NCI-H128 (cell line): ENCODE measurements around the gene REG4.

Experiments used
- DNase-seq: peaks from one replicate; lab custom pipeline; 2025; ENCODE audit not compliant: unreplicated experiment; lab: John Stamatoyannopoulos, UW

The REG4 gene

DNA sequence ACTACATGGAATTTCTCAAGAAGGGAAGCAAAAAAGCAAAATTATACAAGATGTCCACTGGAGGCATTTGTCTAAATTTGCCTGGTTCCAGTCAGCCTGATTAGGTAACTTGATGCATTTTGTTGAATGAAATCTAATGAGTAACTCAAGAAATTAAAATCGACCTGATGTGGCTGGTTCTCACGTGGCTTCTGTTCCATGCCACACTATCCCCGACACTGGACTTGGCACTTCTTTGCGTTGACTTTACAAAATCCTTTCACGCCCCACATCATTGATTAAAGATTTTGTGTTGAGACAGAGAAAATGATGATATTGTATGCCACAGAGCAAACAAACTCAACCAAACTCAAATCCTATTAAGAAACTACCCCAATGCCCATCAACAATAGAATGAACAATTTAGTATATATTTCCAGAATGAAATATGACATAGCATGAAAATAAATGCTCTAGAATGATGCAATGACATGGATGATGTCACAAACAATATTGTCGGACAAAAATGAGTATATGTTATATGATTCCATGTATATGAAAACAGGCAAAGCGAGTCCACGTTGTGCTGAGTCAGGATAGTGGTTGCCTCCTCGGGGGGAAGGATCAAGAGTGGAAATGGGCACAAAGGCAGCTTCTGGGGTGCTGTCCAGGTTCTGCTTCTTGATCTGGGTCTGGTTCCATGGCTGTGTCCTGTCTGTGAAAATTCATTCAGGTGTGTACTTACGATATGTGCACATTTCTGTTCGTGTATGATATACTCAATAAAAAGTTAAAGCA, 29.6 kb downstream of the REG4 start:
- DNase-seq = no peak

- peak; percentile 6 for DNase-seq
Observed at GRCh38 chr1:119779869-119780356, 31.3 kb downstream of the REG4 start.

- DNase-seq = no peak
Observed at GRCh38 chr1:119778886-119779560, 32.2 kb downstream of the REG4 start.

DNA sequence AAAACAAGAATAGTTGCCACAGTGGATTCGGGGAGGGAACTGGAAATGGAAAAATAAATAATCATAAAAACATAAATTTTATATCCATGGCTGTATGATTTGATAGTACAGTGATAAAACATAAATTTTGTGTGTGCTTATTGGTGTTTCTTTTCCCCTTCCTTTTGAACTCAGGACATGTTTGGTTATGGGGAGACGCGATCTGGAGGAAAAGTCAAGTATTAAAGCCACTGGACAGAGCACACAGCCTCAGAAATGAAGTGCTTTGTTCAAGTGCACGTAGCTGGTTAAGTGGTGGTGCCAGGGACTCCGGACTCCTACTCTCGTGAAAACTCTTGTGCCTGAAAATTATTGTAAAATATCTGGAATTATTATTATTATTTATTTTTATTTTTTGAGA, 32.9 kb downstream of the REG4 start:
- DNase-seq = no peak

DNA sequence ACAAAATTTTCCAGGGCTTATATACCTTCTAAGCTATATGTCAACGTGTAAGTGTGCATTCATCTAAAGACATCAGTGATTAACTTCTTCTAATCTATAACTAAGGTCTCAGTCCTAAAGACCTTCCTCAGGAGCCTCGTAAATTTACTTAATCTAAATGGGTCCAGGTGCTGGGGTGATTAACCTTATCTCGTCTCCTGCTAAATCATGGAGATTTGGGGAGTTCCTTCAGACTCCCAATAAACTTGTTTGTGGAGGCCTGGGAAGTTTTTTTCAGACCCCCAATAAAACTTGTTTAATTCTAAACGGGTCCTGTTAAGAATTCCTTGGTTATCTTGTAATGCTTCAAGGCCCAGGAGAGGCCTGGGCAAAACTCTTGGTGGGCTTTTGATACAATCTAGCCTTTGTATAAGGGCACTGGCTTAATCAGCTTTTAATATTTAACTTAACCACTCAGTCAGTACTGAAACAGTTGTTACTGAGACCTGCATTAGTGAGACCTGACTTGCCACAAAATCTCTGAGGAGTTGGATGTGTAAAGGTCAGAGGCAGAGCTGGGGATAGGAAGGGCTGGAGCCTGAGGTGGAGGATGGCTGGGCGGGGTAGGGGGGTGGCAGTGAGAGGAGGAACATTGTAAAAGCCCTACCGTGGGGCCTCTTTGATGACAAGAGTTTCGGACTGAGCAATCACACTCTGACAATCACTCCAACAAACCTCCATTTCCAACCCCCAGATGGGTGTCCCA, 36.3 kb downstream of the REG4 start:
- no peak for DNase-seq

DNA sequence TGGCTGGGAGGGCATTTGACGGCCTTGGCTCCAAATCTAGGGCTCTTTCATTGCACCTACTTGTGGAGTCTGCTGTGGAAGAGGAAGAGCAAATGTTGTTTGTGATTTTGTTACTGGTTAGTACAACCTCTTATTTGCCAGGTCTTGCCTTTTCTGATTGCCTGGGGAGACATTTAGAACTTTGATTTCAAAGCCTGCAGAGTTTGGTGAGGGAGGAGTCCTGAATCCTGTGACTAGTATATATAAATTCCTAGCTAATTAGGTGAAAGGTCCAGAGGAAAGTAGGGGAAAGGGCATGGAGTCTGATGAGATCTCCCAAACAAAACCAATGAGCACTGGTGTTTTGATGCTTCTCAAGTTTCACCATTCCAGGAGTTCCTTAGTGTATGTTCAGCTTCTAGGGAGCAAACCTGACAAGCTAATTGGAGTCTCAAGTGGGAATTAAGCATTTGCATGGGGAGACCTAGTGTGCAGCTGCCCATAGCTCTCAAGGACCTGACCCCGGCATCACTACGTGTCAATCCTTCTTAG, 37.5 kb downstream of the REG4 start:
- peak; percentile 11 for DNase-seq

GRCh38 chr1:119772298-119772697, 39.0 kb downstream of the REG4 start:
- DNase-seq = no peak

DNA sequence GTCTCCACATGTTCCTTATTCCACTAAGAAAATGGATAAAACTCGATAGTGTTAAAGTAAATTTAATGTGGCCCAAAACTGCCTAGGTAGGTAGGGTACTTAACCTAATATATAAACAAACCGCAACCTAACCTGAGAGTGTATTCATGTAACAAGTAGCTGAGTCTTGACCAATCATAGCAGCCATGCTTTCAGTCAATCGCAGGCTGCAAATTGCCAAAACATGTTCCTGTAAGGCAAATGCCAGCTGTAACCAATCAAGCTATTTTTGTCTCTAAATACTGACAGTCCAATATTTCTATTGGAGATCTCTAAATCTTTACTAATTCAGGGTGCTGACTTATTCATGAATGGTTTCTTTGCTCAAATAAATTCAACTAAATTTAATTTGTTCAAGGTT, 39.5 kb downstream of the REG4 start:
- no peak for DNase-seq

DNA sequence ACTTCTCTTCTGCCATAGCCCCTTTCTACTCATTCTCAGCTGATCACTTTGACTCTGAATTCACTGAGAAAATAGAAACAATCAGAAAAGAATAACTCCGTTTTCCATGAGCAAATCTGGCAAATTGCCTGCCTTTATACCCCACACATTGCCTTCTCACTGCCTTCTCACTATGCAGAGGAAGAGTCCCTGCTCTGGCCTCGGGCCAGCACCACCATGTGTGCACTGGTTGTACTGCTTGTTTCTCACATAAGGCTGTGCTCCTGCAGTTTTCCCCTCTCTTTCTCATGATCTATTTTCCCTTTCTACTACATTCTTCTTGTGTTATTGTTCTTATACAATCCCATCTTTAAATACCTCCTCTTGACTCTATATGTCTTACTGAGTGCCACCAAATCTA, 40.2 kb downstream of the REG4 start:
- no peak for DNase-seq

DNA sequence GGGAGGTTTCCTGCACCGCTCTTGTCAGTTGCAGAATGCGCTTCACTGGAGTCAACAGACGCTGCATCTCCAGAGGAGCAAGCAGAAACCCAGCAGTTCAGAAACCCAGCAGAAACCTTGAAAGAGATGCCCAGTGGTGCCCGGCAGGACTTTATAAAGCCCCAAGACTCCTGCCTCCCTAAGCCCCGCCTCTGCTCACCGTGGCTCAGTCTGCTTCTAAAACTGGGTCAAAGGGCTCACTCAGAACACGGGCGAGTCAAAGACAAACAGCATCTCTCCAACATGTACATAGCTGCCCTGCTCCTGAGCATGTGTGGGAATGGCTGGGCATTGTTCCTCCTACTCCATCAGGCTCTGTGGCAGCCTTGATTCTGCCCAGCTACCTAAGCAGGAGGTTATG, 42.5 kb downstream of the REG4 start, which contains the start of gene HMGCS2:
Gene HMGCS2, minus strand, starts transcription at position 128 of the 400 bp plus-strand sequence. Its CDS starts 61 bp downstream, at position 67.
- no peak for DNase-seq

GRCh38 chr1:119767486-119767885, 43.8 kb downstream of the REG4 start:
- no peak for DNase-seq

GRCh38 chr1:119766374-119766794, 44.9 kb downstream of the REG4 start:
- no peak for DNase-seq

DNA sequence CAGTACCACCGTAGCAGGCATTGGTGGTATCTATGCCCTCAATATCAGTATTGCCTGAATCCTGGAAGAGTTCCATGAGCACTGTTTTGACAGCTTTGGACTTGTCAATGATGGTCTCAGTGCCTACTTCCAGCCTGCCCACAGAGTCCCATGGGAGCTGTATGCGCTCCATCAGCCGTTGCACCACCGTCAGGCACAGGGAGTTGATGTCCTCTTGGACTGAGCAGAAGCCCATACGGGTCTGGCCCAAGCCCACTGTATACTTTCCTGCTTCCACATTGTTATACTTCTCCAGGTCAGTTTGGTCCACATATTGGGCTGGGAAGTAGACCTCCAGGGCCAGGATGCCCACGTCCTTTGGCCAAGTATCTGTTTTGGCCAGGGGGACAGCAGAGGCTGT, 47.0 kb downstream of the REG4 start:
- no peak for DNase-seq

DNA sequence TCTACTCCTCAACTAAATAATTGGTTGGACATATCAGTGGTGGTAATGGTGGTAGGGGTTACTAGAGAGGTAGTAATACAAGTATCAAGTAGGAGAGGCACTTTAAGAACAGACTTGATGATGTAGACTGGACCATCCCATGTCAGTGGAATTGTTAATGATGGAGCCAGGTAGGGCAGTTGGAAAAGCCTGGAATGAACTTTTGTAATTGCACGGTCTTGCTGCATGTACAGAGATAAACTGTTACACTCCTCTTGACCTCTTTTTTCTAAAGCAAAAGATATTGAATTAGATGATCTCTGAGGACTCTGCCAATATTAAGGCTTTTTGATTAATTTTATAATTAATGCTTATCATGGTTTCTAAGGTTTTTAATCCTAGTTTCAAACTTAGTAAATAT, 48.3 kb downstream of the REG4 start:
- no peak for DNase-seq

GRCh38 chr1:119762409-119762808, 48.9 kb downstream of the REG4 start:
- no peak for DNase-seq

DNA sequence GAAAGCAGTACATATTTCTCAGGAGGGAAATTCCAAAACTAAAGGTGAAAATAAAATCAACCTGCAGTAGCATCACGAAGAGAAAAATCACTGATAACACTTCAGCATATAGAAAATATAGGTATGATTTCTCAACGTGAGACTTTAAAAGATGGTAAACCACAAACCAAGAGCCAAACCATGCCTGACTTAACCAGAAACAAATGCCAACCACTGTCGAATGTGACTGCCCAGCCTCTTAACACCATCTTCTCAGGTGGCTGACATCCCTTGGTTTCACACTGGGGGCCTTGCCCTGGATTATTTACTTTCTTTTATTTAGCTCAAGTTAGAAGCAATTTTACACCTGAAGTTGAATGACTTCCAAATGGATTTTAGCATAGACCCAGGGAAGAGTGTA, 52.7 kb downstream of the REG4 start:
- DNase-seq = no peak

DNA sequence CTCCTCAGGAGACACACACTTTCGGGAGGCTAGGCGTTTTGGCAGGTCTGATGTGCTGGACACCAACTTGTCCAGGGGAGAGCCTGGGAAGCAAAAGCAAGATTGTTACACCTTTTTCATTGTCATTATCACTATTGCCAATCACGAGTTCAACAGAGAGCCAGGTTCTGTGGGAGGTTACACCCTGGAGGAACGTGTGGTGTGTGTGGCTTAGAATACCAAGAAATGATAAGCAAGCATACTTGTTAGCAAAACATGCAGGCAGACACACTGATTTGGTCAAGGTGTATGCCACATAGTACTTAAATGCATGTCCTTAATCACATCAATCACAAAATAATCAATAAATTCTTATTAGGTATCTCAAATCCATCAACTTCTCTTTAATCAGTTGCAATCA, 58.7 kb downstream of the REG4 start:
- DNase-seq = no peak

GRCh38 chr1:119748040-119748439, 63.2 kb downstream of the REG4 start:
- no peak for DNase-seq

DNA sequence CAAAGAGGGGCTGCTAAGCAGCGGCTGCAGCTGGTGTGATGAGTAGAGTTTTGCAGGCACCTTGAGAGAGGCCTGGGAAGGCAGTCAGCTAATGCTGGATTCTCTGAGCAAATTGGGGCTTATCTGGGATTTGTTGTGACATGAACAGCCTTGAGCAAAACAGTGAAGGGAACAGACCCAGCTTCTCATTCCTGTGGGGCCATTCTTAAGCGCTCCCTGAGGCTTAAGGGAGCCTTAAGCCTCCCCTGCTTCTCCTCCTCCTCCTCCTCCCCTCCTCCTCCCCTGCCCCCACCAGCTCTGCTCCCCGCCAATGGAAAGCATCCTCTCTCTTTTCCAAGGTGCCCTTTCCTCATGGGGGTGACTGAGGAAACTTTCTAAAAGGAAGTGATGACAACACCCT, 63.8 kb downstream of the REG4 start:
- no peak for DNase-seq

GRCh38 chr1:119745034-119745433, 66.2 kb downstream of the REG4 start:
- DNase-seq = no peak

DNA sequence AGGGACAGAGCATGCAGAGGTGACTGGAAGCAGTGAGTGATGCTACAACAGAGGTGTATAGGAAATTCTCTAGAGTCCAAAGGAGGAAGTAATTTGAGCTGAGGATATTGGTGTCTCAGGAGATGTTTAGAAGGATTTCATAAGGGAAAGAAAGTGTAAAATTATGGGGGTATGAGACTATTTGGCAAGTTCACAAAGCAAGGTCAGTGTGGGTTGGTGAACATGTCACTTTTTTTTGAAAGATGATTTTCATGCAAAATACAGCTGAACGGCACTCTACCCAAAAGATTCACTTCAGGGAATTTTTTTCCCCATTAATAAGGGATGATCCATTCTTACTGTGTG, 66.7 kb downstream of the REG4 start:
- no peak for DNase-seq
